Type B pancreatic cell (in vitro differentiated cells): Measurements from ENCODE around the gene CFAP77. TPM values are rescaled to one million over a fixed set of nuclear protein-coding genes. Genes with fewer than 3 reads are reported as not detected.

Source experiments
- DNase-seq: peaks from one replicate; pipeline ENCODE4 v3.0.0; 2021; ENCODE audit warnings: mixed read lengths; ENCODE audit not compliant: unreplicated experiment; ENCODE audit errors: extremely low spot score
- H3K27ac Mint-ChIP-seq: 2 replicates; pipeline ENCODE4 v1.8.0; 2021; ENCODE audit warnings: mild to moderate bottlenecking, mixed read lengths
- H3K27me3 Mint-ChIP-seq: 2 replicates; pipeline ENCODE4 v1.8.0; 2021; ENCODE audit warnings: mixed read lengths
- H3K36me3 Mint-ChIP-seq: 2 replicates; pipeline ENCODE4 v1.8.0; 2021; ENCODE audit warnings: mixed read lengths
- H3K4me1 Mint-ChIP-seq: one replicate; pipeline ENCODE4 v1.8.0; 2021; ENCODE audit warnings: mixed read lengths; ENCODE audit not compliant: unreplicated experiment
- H3K4me3 Mint-ChIP-seq: 2 replicates; pipeline ENCODE4 v1.8.0; 2021; ENCODE audit warnings: mild to moderate bottlenecking, mixed read lengths
- H3K9me3 Mint-ChIP-seq: 2 replicates; pipeline ENCODE4 v1.8.0; 2021; ENCODE audit warnings: mixed read lengths
- total RNA-seq: library from RNA; stranded (reverse); gene quantifications from 2 replicates; pipeline ENCODE4 v1.2.1, GENCODE V29; 2021; ENCODE audit warnings: low replicate concordance
- TF ChIP-seq, protein P1 (sequence below): fragments of 200-600 bp; sonication (generic); conservative IDR thresholded peaks from 2 replicates; pipeline ENCODE4 v1.5.0; 2021; ENCODE audit warnings: antibody characterized with exemption, mild to moderate bottlenecking

The CFAP77 gene
- total RNA-seq, 1 donor from 2014 or later: 1.5 TPM

DNA sequence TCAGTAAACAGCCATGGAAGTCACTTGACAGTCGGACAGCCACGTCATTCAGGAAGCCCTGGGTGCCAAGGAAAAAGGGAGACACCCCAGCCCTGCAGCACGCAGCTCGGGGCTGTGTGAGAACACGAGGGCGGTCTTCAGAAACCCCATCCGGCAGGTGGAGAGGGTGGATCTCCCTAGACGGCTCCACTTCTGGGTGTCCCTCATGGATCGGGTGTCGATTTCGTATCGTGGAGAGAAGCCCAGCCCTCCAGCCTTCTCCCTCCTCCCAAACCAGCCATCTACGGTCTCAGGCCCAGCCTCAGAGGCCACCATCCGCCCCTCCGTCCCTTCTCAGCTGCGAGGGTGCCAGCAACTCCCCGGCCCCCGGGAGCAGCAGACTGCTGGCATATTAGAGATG is 106.9 kb downstream of the CFAP77 start:
- Mint-ChIP-seq H3K9me3 (no peaks in the 10 kb centered on the region), H3K27ac (no peak overlapping the region), H3K4me3 (no peak overlapping the region), H3K27me3 (peaks cover 63% of the 10 kb centered on the region), H3K36me3 (no peaks in the 10 kb centered on the region), H3K4me1 (peaks cover 4% of the 10 kb centered on the region)
- TF ChIP-seq, protein P1, sequence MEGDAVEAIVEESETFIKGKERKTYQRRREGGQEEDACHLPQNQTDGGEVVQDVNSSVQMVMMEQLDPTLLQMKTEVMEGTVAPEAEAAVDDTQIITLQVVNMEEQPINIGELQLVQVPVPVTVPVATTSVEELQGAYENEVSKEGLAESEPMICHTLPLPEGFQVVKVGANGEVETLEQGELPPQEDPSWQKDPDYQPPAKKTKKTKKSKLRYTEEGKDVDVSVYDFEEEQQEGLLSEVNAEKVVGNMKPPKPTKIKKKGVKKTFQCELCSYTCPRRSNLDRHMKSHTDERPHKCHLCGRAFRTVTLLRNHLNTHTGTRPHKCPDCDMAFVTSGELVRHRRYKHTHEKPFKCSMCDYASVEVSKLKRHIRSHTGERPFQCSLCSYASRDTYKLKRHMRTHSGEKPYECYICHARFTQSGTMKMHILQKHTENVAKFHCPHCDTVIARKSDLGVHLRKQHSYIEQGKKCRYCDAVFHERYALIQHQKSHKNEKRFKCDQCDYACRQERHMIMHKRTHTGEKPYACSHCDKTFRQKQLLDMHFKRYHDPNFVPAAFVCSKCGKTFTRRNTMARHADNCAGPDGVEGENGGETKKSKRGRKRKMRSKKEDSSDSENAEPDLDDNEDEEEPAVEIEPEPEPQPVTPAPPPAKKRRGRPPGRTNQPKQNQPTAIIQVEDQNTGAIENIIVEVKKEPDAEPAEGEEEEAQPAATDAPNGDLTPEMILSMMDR: no peak
- no peak for DNase-seq

DNA sequence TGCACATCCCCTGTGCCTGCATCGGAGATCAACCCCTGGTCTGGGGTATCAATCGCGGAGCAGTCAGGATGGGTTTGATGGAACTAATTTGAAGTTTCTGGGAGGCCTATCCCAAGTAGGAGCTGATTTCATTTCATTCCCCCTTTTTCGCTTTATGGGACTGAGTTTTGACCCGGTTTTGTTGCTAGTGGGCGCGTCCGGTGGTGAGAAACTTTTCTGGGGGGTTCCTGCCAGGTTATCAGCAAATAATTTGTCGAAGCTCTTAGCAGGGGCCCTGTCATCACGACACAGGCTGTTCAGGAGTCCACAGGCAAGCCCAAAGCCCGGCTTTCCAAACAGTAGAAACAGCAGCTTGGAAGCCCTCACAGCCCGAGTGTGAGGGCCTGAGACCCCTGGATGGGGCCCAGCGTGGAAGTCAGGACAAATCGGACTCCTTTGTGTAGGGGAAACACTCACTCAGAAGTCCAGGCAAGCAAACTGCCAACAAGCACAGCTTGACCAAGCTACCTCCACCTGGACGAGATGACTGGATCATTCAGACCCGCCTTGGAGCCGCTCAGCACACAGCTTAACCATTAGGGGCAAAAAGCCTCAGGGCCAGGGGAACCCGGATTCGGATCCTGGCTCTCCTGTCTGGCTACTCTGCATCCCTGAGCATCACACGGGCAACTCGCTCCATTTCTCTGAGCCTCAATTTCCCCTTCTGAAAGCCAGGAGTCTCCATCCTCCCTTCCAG is 108.0 kb downstream of the CFAP77 start:
- Mint-ChIP-seq H3K36me3 (no peaks in the 10 kb centered on the region), H3K27me3 (peaks cover 58% of the 10 kb centered on the region), H3K4me1 (peaks cover 4% of the 10 kb centered on the region), H3K4me3 (no peak overlapping the region), H3K27ac (no peak overlapping the region), H3K9me3 (no peaks in the 10 kb centered on the region)
- DNase-seq: no peak
- TF ChIP-seq, protein P1: no peak

DNA sequence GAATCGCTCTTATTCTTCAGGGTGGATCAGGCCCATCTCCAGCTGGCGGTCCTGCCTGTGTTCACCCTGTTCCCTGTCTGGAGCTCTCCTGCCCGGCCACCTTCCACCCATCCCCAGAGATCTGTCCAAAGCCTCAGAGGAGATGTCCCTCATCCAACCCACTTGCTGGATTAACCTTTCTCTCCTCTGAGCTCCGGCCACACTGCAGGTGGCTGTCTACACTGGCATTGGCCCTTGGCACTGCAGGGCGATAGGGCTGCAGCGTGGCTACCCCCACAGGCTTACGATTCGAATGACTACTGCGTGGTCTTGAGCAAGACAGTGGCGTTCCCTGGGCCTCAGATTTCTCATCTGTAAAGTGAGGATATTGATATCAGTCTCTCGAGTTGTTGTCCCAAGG is 108.6 kb downstream of the CFAP77 start:
- TF ChIP-seq, protein P1: no peak
- Mint-ChIP-seq H3K27me3 (peaks cover 52% of the 10 kb centered on the region), H3K27ac (no peak overlapping the region), H3K9me3 (no peaks in the 10 kb centered on the region), H3K4me1 (peaks cover 4% of the 10 kb centered on the region), H3K36me3 (no peaks in the 10 kb centered on the region), H3K4me3 (no peak overlapping the region)
- DNase-seq: no peak

DNA sequence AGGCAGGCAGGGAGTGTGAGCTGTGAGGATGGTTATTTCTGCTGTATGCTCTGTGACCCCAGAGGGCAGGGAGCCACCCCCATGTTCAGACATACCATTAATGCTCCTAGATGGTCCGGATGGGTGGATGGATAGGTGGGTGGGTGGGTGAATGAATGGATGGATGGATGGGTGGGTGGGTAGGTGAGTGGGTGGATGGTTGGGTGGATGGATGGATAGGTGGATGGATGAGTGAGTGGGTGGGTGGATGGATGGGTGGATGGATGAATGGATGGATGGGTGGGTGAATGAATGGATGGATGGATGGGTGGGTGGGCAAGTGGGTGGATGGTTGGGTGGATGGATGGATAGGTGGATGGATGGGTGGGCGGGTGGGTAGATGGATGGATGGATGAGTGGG is 109.0 kb downstream of the CFAP77 start:
- DNase-seq: no peak
- TF ChIP-seq, protein P1: no peak
- Mint-ChIP-seq H3K27me3 (peaks cover 49% of the 10 kb centered on the region), H3K36me3 (no peaks in the 10 kb centered on the region), H3K27ac (no peak overlapping the region), H3K9me3 (no peaks in the 10 kb centered on the region), H3K4me1 (peaks cover 4% of the 10 kb centered on the region), H3K4me3 (no peak overlapping the region)

DNA sequence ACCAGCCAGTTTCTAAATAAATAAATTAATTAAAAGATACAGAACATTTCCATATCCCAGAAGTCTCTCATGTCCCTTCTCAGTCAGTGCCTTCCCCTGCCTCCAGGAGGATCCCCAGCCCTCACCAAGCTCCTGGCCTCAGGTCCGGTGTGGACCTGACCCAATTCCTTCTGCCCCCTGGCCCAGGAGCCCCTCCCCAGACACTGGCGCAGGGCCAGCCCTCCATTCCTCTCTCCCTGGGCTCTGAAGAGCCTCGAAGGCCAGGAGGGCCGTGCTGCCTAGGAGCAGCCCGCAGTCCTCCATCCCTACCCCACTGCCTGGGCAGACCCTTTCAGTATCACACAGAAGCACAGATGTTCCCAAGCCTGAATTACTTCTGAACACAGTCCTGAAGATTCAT is 110.6 kb downstream of the CFAP77 start:
- Mint-ChIP-seq H3K9me3 (no peaks in the 10 kb centered on the region), H3K27me3 (peaks cover 47% of the 10 kb centered on the region), H3K27ac (no peak overlapping the region), H3K4me1 (peaks cover 4% of the 10 kb centered on the region), H3K36me3 (no peaks in the 10 kb centered on the region), H3K4me3 (no peak overlapping the region)
- DNase-seq: no peak
- TF ChIP-seq, protein P1: no peak
